Panc1 (cell line): ENCODE measurements around the gene METTL23. TPM values are rescaled to one million over a fixed set of nuclear protein-coding genes. Genes with fewer than 3 reads are reported as not detected.

Experiments
- ATAC-seq: fragments of 200-7000 bp; cut with Tn5 transposase; 2 replicates; pipeline ENCODE4 v1.9.1; 2020; ENCODE audit warnings: mild to moderate bottlenecking, moderate library complexity
- BruUV-seq: library from RNA; stranded (reverse); fragments of 400-500 nt; replicated peaks from 2 replicates; lab custom pipeline; 2021; lab: Mats Ljungman, UMichigan
- CTCF ChIA-PET: fragments of 300-600 bp; sonication (Branson Sonifier 250); formaldehyde crosslinking; loops from one replicate; lab custom pipeline; 2022; ENCODE audit warnings: antibody characterized with exemption; lab: Charles Lee
- POLR2A ChIA-PET: fragments of 300-600 bp; sonication (Branson Sonifier 250); formaldehyde crosslinking; loops from one replicate; lab custom pipeline; 2022; ENCODE audit warnings: antibody characterized with exemption; lab: Charles Lee
- DNase-seq: peaks from one replicate; pipeline ENCODE4 v3.0.0-alpha.2; 2010; ENCODE audit warnings: low read depth, low spot score
- H3K27ac ChIP-seq: 2 replicates; pipeline ENCODE4 v1.5.1; 2011; ENCODE audit warnings: mild to moderate bottlenecking, low read length, inconsistent platforms
- H3K27me3 ChIP-seq: fragments of 200-500 bp; sonication (Bioruptor generic); 2 replicates; pipeline ENCODE4 v1.6.0; 2014; ENCODE audit warnings: low read length, inconsistent platforms; ENCODE audit not compliant: control insufficient read depth, insufficient read depth
- H3K36me3 ChIP-seq: fragments of 200-500 bp; sonication (Bioruptor generic); 2 replicates; pipeline ENCODE4 v1.5.1; 2014; ENCODE audit warnings: inconsistent platforms, mild to moderate bottlenecking, low read length, moderate library complexity; ENCODE audit not compliant: control insufficient read depth, insufficient read depth
- H3K4me1 ChIP-seq: 2 replicates; pipeline ENCODE4 v1.5.1; 2011; ENCODE audit warnings: inconsistent platforms, mild to moderate bottlenecking, low read length, moderate library complexity; ENCODE audit not compliant: control insufficient read depth, insufficient read depth
- H3K4me3 ChIP-seq, 2 experiments: 2 replicates each; pipeline ENCODE4 v1.5.1; 2011 to 2012; ENCODE audit warnings: low read depth in 2 of 2, low read length in 2 of 2, mild to moderate bottlenecking in 2 of 2, inconsistent platforms in 1 of 2, moderate library complexity in 1 of 2
- H3K9me3 ChIP-seq: fragments of 200-500 bp; sonication (Bioruptor generic); 2 replicates; pipeline ENCODE4 v1.5.1; 2014; ENCODE audit warnings: low read depth, mild to moderate bottlenecking, inconsistent platforms, low read length, moderate library complexity; ENCODE audit not compliant: control insufficient read depth, insufficient read depth
- POLR2AphosphoS5 ChIP-seq: IDR thresholded peaks from 2 replicates; pipeline ENCODE4 v1.6.1; 2012; ENCODE audit warnings: mild to moderate bottlenecking, low read depth, low read length, moderate library complexity
- SIN3A ChIP-seq: IDR thresholded peaks from 2 replicates; pipeline ENCODE4 v1.6.1; 2012; ENCODE audit warnings: low read depth, mild to moderate bottlenecking, low read length, moderate library complexity, borderline replicate concordance; ENCODE audit not compliant: insufficient read depth
- TCF7L2 ChIP-seq: IDR thresholded peaks from 2 replicates; pipeline ENCODE4 v1.6.1; 2011; ENCODE audit warnings: mild to moderate bottlenecking, low read depth, low read length, inconsistent platforms
- in situ Hi-C: cut with HindIII; loops from 2 replicates; pipeline ENCODE4 v1.10.0; 2016; ENCODE audit warnings: low sequenced_read_pairs, low pct_unique_long_range_greater_than_20kb
- intact Hi-C: fragments of 100-400 bp; cut with micrococcal nuclease; formaldehyde crosslinking; loops from one replicate; pipeline ENCODE4 v1.10.0; 2022; ENCODE audit not compliant: unreplicated experiment
- total RNA-seq: library from RNA; stranded (reverse); gene quantifications from one replicate; pipeline ENCODE4 v1.2.1, GENCODE V29; 2021; ENCODE audit not compliant: unreplicated experiment
- TF ChIP-seq, protein P1 (sequence below), 2 experiments: IDR thresholded peaks; 2 replicates each; pipeline ENCODE4 v1.6.1; 2011 to 2012; ENCODE audit warnings: low read depth in 2 of 2, control low read depth in 1 of 2, low read length in 1 of 2, mild to moderate bottlenecking in 1 of 2, moderate library complexity in 1 of 2; ENCODE audit not compliant: insufficient read depth in 1 of 2
- TF ChIP-seq, protein P2 (sequence below): fragments of 450-650 bp; IDR thresholded peaks from 2 replicates; pipeline ENCODE4 v1.5.1; 2017; ENCODE audit warnings: mild to moderate bottlenecking

The METTL23 gene
- total RNA-seq, 1 experiment from 2014 or later, result 42.8 TPM

DNA sequence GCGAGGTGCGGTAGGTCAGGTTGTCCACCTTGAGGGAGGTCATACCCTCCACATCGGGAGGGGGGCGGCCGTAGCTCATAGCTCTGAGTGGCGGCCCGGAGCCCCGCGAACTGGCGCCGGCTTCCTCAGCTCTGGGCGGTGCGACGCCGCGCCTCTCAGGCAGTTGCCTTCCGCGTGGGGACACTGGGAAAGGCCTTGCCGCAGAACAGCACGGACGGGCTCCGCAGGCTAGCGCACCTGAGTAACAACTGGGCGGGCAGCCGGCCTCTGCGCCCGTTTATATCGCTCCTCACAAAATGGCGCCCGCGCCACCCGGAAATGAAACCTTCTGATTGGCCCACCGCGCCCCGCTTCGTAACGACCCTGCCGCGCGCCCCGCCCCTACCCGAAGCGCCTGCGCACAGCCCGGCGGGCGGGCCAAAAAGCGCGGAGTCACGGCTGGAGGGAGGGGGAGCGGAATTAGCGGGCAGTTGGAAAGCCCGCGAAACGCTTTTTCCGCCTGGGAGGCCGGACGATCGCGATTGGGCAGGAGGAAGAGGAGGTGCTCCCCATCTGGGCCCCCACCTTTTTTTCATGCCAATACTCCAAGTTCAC, 10.5 kb downstream of the METTL23 start, which contains the start of gene SRSF2:
SRSF2 (minus strand) TSS at position 250 of the 594 bp plus-strand sequence; CDS start at position 79, 171 bp downstream.
- CTCF ChIA-PET, result no interaction called here
- Histone ChIP-seq H3K9me3 (no peaks in the 10 kb centered on the region), H3K36me3 (peaks cover 53% of the 10 kb centered on the region), H3K27me3 (no peaks in the 10 kb centered on the region), H3K4me1 (peaks cover 42% of the 10 kb centered on the region), H3K4me3 (peak within 1 kb of the TSS; percentile 96 to 97), H3K27ac (peak within 1 kb of the TSS; percentile 98)
- ATAC-seq (peak; percentile 87), DNase-seq (peak; percentile 76)
- in situ Hi-C loops (no loop called here), intact Hi-C loops (no loop called here)
- POLR2A ChIA-PET, result interaction anchor here (0.5 kb wide), 1 partner anchor 9 kb away, joined by 10 read pairs; no protein-coding TSS in a partner anchor
- no TSS peak for BruUV-seq
- TF ChIP-seq SIN3A (peak; percentile 96; the same call in 1 of the 2 replicates), TCF7L2 (no peak), POLR2AphosphoS5 (peak; percentile 100)
- TF ChIP-seq, protein P1, sequence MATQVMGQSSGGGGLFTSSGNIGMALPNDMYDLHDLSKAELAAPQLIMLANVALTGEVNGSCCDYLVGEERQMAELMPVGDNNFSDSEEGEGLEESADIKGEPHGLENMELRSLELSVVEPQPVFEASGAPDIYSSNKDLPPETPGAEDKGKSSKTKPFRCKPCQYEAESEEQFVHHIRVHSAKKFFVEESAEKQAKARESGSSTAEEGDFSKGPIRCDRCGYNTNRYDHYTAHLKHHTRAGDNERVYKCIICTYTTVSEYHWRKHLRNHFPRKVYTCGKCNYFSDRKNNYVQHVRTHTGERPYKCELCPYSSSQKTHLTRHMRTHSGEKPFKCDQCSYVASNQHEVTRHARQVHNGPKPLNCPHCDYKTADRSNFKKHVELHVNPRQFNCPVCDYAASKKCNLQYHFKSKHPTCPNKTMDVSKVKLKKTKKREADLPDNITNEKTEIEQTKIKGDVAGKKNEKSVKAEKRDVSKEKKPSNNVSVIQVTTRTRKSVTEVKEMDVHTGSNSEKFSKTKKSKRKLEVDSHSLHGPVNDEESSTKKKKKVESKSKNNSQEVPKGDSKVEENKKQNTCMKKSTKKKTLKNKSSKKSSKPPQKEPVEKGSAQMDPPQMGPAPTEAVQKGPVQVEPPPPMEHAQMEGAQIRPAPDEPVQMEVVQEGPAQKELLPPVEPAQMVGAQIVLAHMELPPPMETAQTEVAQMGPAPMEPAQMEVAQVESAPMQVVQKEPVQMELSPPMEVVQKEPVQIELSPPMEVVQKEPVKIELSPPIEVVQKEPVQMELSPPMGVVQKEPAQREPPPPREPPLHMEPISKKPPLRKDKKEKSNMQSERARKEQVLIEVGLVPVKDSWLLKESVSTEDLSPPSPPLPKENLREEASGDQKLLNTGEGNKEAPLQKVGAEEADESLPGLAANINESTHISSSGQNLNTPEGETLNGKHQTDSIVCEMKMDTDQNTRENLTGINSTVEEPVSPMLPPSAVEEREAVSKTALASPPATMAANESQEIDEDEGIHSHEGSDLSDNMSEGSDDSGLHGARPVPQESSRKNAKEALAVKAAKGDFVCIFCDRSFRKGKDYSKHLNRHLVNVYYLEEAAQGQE (IDR thresholded peaks at IDR 0.05; ENCODE audit: insufficient read depth in 1 of 2, low read depth in 2 of 2, low read length in 1 of 2), result peak; percentile 8 to 71; a peak in 2 of 4 replicates
- TF ChIP-seq, protein P2, sequence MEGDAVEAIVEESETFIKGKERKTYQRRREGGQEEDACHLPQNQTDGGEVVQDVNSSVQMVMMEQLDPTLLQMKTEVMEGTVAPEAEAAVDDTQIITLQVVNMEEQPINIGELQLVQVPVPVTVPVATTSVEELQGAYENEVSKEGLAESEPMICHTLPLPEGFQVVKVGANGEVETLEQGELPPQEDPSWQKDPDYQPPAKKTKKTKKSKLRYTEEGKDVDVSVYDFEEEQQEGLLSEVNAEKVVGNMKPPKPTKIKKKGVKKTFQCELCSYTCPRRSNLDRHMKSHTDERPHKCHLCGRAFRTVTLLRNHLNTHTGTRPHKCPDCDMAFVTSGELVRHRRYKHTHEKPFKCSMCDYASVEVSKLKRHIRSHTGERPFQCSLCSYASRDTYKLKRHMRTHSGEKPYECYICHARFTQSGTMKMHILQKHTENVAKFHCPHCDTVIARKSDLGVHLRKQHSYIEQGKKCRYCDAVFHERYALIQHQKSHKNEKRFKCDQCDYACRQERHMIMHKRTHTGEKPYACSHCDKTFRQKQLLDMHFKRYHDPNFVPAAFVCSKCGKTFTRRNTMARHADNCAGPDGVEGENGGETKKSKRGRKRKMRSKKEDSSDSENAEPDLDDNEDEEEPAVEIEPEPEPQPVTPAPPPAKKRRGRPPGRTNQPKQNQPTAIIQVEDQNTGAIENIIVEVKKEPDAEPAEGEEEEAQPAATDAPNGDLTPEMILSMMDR, result no peak

DNA sequence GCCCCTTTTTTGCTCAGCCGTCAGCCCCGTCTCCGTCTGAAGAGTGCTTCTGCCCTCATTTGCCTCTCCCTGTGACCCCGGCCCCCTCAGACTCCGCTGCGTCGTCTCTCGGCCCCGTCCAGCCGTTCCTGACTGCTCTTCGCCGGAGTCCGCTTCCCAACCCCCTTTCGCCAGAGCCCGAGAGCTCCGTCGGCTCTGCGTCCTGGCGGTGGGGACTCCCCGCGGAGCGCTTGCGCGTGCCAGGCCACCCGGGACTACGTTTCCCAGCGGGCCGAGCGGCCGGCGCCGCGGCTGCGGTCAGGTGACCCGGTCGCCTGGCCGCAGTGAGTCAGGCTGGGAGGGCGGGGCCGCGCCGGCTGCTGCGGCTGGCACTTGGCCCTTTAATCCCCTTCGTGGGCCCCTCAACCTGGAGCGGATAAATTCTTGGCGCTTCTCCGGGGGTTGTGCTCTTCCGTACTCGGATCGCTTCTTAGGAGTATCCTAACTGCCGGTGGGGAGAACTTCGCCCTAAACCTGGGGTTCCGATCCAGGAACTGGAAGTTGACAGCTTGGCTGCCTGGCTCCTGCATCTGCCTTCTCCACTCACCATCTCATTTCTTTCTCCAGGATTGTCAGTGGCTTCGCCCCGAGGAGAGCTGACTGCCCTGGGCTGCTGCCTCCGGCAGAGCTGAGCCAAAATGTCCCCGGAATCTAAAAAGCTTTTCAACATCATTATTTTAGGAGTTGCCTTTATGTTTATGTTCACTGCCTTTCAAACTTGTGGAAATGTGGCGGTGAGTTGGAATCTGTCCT, 11.2 kb downstream of the METTL23 start, which contains the start of gene MFSD11:
MFSD11 (plus strand) TSS at position 444 of the 792 bp plus-strand sequence; CDS start at position 678, 234 bp downstream.
- Histone ChIP-seq H3K4me3 (peak within 1 kb of the TSS; percentile 96 to 97), H3K4me1 (peaks cover 40% of the 10 kb centered on the region), H3K36me3 (peaks cover 50% of the 10 kb centered on the region), H3K9me3 (no peaks in the 10 kb centered on the region), H3K27ac (peak within 1 kb of the TSS; percentile 95), H3K27me3 (no peaks in the 10 kb centered on the region)
- intact Hi-C loops (no loop called here), in situ Hi-C loops (no loop called here)
- peak; percentile 88 for ATAC-seq
- TF ChIP-seq SIN3A, result peak; percentile 95; the same call in 1 of the 2 replicates
- TF ChIP-seq, protein P1 (IDR thresholded peaks at IDR 0.05; ENCODE audit: insufficient read depth in 1 of 2, low read depth in 2 of 2, low read length in 1 of 2), result 0 out of 4 replicates have a peak, but pooled peaks have one; percentile 5 to 32
- peak; percentile 49; the same call in 1 of the 2 replicates for TF ChIP-seq POLR2AphosphoS5
- peak; percentile 27; the same call in 1 of the 2 replicates for TF ChIP-seq TCF7L2
- TF ChIP-seq, protein P2, result no peak
- DNase-seq, result no peak
- ChIA-PET POLR2A (interaction anchor here (0.5 kb wide), 1 partner anchor 10 kb away, joined by 5 read pairs; no protein-coding TSS in a partner anchor), CTCF (interaction anchor here (0.6 kb wide), 1 partner anchor 17 kb away, joined by 4 read pairs; no protein-coding TSS in a partner anchor)
- no TSS peak for BruUV-seq
